NCI-H345 treated with DMSO at 0.1 percent for 48 hours (cell line): Measurements from ENCODE around the gene LILRB2.
"Not testable (repeated sequence)": the region's sequence is repeated elsewhere in the genome, so short reads cannot be mapped to it uniquely, and the experiment has no call there.

ENCODE experiments used
- DNase-seq: peaks from one replicate; lab custom pipeline; 2025; ENCODE audit not compliant: unreplicated experiment; lab: John Stamatoyannopoulos, UW

LILRB2 gene

DNA sequence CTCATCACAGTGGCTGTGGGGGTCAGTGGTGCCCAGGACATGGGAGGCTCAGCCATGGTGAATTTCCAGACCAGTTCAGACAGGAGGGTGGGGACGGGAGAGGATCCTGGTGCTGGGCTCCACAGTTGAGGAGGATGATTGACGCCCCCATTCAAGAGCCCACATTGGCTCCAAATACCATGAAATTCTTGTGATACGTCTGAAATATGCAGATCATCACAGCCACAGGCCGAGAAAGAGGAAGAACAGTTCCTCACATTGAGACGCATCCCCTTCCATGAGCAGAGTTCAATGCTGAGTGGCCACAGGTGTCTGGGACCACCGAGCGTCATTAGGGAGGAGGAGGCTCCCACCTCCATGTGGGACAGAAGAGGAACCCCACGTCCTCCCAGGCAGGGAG is 37.1 kb downstream of the LILRB2 start:
- not testable (repeated sequence) for DNase-seq

DNA sequence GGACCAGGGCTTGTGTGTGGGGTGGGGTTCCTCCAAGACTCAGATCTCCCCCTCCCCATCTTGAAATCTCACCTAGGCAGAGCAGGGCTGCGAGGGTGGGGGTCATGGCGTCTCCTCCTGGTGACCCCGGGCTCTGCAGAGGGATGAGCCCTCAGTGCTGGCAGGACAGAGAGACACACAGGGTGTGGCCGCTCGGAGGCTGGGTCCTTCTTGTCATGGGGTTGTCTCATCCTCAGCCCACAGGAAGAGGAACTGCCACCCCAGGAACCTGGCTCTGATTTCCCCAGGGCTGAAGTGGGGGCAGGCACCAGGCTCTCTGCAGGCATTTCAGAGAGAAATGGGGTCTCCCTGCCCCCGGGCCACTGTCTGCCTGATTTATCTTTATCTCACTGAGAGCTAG is 38.3 kb downstream of the LILRB2 start, which contains the start of gene LILRA6:
Gene LILRA6, minus strand, starts transcription at position 145 of the 400 bp plus-strand sequence.
- not testable (repeated sequence) for DNase-seq

DNA sequence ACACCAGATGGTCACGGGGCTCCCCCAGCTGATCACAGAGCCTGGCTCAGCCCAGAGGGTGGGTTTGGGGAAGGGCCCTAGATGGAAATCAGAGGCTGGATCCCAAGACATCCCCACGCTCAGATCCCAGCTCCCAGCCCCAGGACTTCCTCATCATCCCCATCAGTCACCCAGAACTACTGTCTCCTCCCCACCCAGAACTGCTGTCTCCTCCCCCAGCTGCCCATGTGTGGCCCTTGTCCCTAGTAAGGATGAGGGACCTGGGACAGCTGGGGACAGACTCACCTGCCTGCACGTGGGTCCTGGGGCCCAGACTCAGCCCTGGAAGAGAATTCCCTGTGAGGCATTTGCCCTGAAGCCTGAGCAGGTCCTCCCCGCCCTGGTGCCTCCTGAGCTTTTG is 38.7 kb downstream of the LILRB2 start:
- DNase-seq = not testable (repeated sequence)

DNA sequence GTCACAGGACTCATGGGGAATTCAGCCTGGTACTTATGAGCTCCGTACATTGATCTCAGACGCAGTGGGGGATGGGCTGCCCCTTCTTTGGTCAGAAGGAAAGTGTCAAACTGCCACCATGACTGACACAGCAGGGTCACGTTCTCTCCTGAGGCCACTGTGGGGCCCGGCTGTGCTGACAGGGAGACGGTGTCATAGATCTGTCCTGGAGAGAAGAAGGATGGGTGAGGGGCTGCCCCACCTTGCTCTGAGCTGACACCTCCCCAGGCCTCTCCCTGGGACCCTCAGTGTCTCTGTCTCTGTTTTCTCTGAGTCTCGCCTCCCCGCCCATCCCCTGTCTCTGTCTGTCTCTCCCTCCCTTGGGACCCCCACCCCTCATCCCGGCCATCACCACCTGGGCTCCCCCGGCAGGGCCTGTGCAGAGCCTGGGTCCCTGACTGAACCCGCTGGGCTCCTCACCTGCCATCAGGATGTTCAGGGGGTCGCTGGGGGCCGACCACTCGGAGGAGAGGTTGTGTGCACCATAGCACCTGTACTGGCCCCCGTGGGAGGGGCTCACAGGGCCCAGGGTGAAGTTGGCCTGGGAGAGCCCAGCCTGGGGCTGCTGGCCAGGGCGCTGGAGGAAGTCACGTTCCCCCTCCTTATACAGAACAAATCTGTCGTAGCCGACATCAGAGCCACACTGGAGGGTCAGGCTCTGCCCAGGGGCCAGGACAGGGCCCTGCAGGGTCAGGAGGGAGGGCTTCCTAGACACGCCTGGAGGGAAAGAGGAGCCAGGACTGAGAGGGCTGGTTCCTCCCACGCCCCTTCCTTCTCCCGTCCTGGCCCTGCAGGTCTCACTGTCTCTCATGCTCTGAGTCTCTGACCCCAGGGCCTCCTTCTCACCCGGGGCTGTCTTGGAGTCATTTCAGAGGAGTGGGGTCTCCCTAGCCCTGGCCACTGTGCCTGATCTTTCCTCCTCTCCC is 40.3 kb downstream of the LILRB2 start:
- not testable (repeated sequence) for DNase-seq

DNA sequence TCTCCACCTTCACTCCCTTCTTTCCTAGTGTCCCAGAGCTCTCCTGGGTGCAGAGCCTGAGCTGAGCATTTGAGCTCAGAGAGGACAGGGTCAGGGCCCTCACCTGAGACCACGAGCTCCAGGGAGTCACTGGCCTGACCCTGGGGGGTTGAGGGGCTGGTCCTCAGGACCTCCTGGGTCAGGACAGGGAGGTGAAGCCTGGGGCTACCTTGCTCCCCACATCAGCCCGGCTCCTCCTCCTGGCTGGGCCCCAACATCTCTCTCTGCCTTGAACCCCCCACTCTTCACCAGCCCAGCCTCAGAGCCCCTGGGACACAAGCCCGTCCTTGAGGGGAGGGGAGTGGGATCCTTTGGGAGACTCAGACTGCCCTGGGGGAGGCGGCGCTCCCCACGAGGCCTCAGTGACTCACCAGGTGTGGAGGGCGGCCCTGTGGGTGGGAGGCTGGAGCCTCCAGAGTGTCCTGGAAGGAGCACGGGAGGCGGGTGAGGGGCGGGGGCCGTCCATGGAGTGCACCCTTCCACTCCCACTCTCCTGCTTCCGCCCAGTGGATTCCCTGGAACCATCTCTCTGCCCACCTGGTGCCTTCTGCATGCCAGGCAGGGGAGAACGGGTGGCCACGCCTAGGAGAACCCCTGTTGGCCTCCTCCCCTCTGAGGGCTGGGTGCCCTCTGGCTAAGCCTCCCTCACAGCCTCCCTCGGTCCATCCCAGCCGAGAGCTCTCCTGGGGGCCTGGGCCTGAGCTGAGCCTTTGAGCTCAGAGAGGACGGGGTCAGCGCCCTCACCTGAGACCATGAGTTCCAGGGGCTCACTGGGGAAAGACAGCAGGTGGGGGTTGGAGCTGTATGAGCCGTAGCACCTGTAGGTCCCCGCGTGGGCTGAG is 41.2 kb downstream of the LILRB2 start:
- DNase-seq = not testable (repeated sequence)

DNA sequence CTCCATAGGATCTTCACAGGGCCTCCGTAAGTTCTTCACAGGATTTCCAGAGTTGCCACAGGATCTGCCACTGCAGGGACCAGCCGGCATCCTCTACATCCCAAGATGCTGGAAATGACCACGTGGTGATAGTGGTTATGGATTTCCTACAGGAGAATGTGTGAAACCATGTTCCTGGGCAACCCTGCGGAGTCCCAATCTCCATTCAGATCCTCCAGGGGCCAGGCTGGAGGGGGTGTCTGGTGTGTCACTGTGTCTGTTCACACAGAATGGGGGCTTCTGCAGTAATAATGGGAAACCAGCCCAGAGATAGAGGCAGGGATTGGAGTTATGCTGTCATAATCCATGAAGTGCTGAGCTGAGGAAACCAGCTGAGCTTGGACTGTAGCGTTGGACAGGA is 47.0 kb downstream of the LILRB2 start:
- DNase-seq = no peak

DNA sequence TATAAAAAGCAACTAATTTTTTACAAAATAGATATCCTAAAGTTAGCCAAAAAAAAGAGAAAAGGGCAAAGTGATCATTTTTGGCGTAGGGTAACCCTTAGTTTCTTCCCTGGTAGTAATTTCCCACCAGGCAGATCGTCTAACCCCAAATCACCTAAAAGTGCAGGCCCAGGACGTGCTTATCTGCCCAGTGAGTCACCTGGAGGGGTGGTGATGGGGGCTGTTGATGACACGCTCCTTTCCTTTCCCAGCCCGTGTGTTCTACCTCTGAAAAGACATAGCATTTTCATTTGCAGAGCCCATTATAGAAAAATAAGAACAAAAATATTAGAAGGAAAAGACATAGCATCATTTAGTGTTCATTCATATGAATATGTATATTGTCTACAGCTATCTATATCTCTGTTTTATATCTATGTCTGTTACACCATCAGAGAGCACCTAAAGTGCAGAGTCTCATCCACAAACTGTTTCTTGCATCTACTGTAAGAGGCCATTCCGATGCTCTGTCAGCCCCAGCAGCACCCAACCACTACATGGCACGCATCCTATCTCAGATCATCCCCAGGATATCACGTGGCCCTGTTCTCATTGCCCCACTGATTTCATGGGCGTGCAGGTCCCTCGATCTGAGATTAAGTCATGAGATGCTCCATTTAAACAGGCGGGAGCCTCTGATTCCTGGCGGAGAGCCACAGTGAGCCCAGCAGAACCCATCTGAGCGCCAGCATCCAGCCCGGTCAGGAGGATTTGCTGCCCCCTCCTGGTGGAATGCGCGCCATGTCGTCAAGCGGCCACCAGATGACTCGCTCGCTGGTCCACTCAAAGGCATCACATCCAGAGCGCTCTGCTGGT is 49.6 kb downstream of the LILRB2 start:
- DNase-seq = peak; percentile 1

DNA sequence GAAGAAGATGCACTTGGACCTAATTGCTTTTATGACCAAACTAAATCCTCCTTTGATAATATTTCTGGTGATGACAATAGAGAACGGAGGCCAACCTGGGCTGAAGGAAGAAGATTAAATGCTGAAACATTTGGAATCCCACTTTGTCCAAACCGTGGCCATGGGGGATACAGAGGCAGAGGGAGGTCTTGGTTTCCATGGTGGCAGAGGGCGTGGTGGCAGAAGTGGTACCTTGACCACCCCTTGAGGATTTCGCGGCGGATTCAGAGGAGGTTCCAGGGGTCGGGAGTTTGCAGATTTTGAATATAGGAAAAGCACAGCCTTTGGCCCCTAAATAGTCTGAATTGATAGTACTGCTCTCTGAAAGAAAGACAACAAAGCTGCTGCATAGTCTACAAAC is 50.9 kb downstream of the LILRB2 start:
- DNase-seq = no peak

DNA sequence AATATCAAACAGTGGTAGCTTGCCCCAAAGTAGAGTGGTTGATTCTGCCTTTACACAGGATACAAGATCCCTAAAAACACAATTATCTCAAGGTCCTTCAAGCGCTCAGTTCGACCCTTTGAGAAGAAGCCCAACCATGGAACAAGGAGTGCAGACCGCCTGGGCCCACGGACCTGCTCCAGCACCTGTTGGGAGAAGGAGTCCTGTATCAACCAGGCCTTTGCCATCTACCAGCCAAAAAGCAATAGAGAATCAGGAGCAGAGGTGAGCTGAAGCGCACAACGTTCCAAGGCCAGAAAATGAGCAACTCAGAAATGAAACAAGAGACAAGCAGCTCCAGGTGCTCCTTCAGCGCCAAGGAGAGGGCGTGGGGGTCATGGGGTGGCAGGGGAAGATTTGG is 51.8 kb downstream of the LILRB2 start:
- DNase-seq = no peak

DNA sequence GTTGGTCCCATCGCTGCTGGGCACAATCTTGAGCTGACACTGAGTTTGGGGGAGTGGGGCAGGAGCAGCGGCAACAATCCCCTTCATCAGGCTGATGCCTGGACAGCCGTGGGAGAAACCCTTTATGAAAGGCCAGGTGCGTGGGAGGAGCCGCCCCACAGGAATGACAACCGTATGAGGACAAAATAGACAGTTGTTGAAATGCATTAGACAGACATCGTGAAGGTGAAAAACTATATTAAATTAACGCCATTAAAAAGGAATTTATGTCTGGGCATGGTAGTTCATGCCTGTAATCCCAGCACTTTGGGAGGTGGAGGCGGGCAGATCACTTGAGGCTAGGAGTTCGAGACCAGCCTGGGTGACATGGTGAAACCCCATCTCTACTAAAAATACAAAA is 56.3 kb downstream of the LILRB2 start:
- not testable (repeated sequence) for DNase-seq

DNA sequence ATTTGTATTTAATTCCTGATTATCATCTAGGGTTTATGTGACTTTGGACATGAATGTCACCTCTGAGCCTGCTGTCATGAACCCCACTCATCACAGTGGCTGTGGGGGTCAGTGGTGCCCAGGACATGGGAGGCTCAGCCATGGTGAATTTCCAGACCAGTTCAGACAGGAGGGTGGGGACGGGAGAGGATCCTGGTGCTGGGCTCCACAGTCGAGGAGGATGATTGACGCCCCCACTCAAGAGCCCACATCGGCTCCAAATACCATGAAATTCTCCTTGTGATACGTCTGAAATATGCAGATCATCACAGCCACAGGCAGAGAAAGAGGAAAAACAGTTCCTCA is 57.0 kb downstream of the LILRB2 start:
- not testable (repeated sequence) for DNase-seq
